Fibroblast of skin of right biceps (primary cell): ENCODE measurements around the gene TBC1D16.

ENCODE experiments used
- DNase-seq: peaks from one replicate; pipeline ENCODE4 v3.0.0-alpha.2; 2013

Gene TBC1D16

GRCh38 chr17:79936641-79937381 lies 98.9 kb downstream of the TBC1D16 start:
- peak; percentile 22 for DNase-seq

- DNase-seq = no peak
Observed at GRCh38 chr17:79936050-79936449, 99.6 kb downstream of the TBC1D16 start.

GRCh38 chr17:79935197-79935885 lies 100.3 kb downstream of the TBC1D16 start:
- DNase-seq = no peak

GRCh38 chr17:79934653-79934970 lies 101.1 kb downstream of the TBC1D16 start:
- DNase-seq = no peak

- DNase-seq = peak; percentile 8
Observed at GRCh38 chr17:79933863-79934652, 101.6 kb downstream of the TBC1D16 start.

- DNase-seq = no peak
Observed at GRCh38 chr17:79932451-79933306, 103.0 kb downstream of the TBC1D16 start.

GRCh38 chr17:79931817-79932309 lies 103.8 kb downstream of the TBC1D16 start:
- no peak for DNase-seq

- no peak for DNase-seq
Observed at GRCh38 chr17:79930877-79931816, 104.5 kb downstream of the TBC1D16 start.

GRCh38 chr17:79930062-79930876 lies 105.4 kb downstream of the TBC1D16 start:
- no peak for DNase-seq

GRCh38 chr17:79929257-79930061 lies 106.2 kb downstream of the TBC1D16 start:
- no peak for DNase-seq

- DNase-seq = no peak
Observed at GRCh38 chr17:79928502-79929256, 107.0 kb downstream of the TBC1D16 start.

- DNase-seq = no peak
Observed at GRCh38 chr17:79927688-79928501, 107.8 kb downstream of the TBC1D16 start.

- no peak for DNase-seq
Observed at GRCh38 chr17:79927136-79927661, 108.5 kb downstream of the TBC1D16 start.

GRCh38 chr17:79926605-79927135 lies 109.0 kb downstream of the TBC1D16 start:
- no peak for DNase-seq

- DNase-seq = no peak
Observed at GRCh38 chr17:79926142-79926604, 109.5 kb downstream of the TBC1D16 start.

GRCh38 chr17:79925242-79925957 lies 110.3 kb downstream of the TBC1D16 start:
- DNase-seq = no peak

GRCh38 chr17:79924639-79924976 lies 111.1 kb downstream of the TBC1D16 start:
- DNase-seq = no peak
